WTC11 (cell line): Measurements from ENCODE around the gene ZNF397. TPM values are rescaled to one million over a fixed set of nuclear protein-coding genes. Genes with fewer than 3 reads are reported as not detected.

Experiments
- ATAC-seq: fragments of 200-7000 bp; cut with Tn5 transposase; 2 replicates; pipeline ENCODE4 v1.10.0; 2021; ENCODE audit warnings: mild to moderate bottlenecking, moderate library complexity
- CTCF ChIA-PET: fragments of 300-600 bp; sonication (Branson Sonifier 250); formaldehyde crosslinking; loops from one replicate; lab custom pipeline; 2021; ENCODE audit warnings: antibody characterized with exemption; lab: Charles Lee
- POLR2A ChIA-PET: fragments of 350-600 bp; sonication (Branson Sonifier 250); formaldehyde crosslinking; loops from one replicate; lab custom pipeline; 2021; ENCODE audit warnings: antibody characterized with exemption; lab: Charles Lee
- DNase-seq: peaks from one replicate; pipeline ENCODE4 v3.0.0; 2021; ENCODE audit warnings: low spot score
- H3K27ac Mint-ChIP-seq: 2 replicates; pipeline ENCODE4 v1.8.0; 2021; ENCODE audit warnings: mixed read lengths
- H3K27me3 Mint-ChIP-seq: 2 replicates; pipeline ENCODE4 v1.8.0; 2021; ENCODE audit warnings: low read depth, mild to moderate bottlenecking, moderate library complexity, mixed read lengths
- H3K36me3 Mint-ChIP-seq: 2 replicates; pipeline ENCODE4 v1.8.0; 2021; ENCODE audit warnings: mixed read lengths
- H3K4me1 Mint-ChIP-seq: 2 replicates; pipeline ENCODE4 v1.8.0; 2022; ENCODE audit warnings: mixed read lengths
- H3K4me3 Mint-ChIP-seq: 2 replicates; pipeline ENCODE4 v1.8.0; 2021; ENCODE audit warnings: mild to moderate bottlenecking, moderate library complexity, mixed read lengths
- H3K9me3 Mint-ChIP-seq: 2 replicates; pipeline ENCODE4 v1.8.0; 2021; ENCODE audit warnings: mixed read lengths
- AFF4 ChIP-seq: sonication (generic); formaldehyde crosslinking; IDR thresholded peaks from 2 replicates; pipeline ENCODE4 v1.8.1; 2023; ENCODE audit warnings: mild to moderate bottlenecking, missing genetic modification reagents, borderline replicate concordance
- CREB1 ChIP-seq: sonication (generic); formaldehyde crosslinking; IDR thresholded peaks from 2 replicates; pipeline ENCODE4 v1.8.0; 2023; ENCODE audit warnings: mild to moderate bottlenecking, missing genetic modification reagents
- E2F4 ChIP-seq: sonication (generic); formaldehyde crosslinking; IDR thresholded peaks from 2 replicates; pipeline ENCODE4 v1.8.1; 2022; ENCODE audit warnings: low read depth, mild to moderate bottlenecking, moderate library complexity, missing genetic modification reagents, borderline replicate concordance
- ELF4 ChIP-seq: sonication (generic); formaldehyde crosslinking; IDR thresholded peaks from 2 replicates; pipeline ENCODE4 v1.8.1; 2022; ENCODE audit warnings: low read depth, mild to moderate bottlenecking, moderate library complexity, missing genetic modification reagents
- ERG ChIP-seq: fragments of 250-450 bp; sonication (Bioruptor Pico); IDR thresholded peaks from 2 replicates; pipeline ENCODE4 v1.8.0; 2021; ENCODE audit warnings: mild to moderate bottlenecking
- GABPB1 ChIP-seq: sonication (generic); formaldehyde crosslinking; IDR thresholded peaks from 2 replicates; pipeline ENCODE4 v1.8.1; 2023; ENCODE audit warnings: mild to moderate bottlenecking, missing genetic modification reagents
- GTF2I ChIP-seq: fragments of 250-450 bp; sonication (Bioruptor Pico); conservative IDR thresholded peaks from 2 replicates; pipeline ENCODE4 v1.4.0; 2021; ENCODE audit warnings: mild to moderate bottlenecking
- IRF1 ChIP-seq: sonication (generic); formaldehyde crosslinking; IDR thresholded peaks from 2 replicates; pipeline ENCODE4 v1.8.0; 2023; ENCODE audit warnings: missing genetic modification reagents
- PREB ChIP-seq: sonication (generic); formaldehyde crosslinking; IDR thresholded peaks from 2 replicates; pipeline ENCODE4 v1.8.1; 2022; ENCODE audit warnings: mild to moderate bottlenecking, missing genetic modification reagents, moderate library complexity, borderline replicate concordance
- PRRX2 ChIP-seq: fragments of 250-450 bp; sonication (Bioruptor Pico); IDR thresholded peaks from 2 replicates; pipeline ENCODE4 v1.8.0; 2021; ENCODE audit warnings: mild to moderate bottlenecking
- SMAD3 ChIP-seq: sonication (generic); formaldehyde crosslinking; IDR thresholded peaks from 2 replicates; pipeline ENCODE4 v1.8.0; 2022; ENCODE audit warnings: missing genetic modification reagents, mild to moderate bottlenecking, borderline replicate concordance
- TEAD1 ChIP-seq: sonication (generic); formaldehyde crosslinking; IDR thresholded peaks from 2 replicates; pipeline ENCODE4 v1.8.0; 2022; ENCODE audit warnings: mild to moderate bottlenecking, missing genetic modification reagents
- TP53 ChIP-seq: sonication (generic); formaldehyde crosslinking; IDR thresholded peaks from 2 replicates; pipeline ENCODE4 v1.8.1; 2023; ENCODE audit warnings: mild to moderate bottlenecking, missing genetic modification reagents
- ZNF121 ChIP-seq: sonication (generic); formaldehyde crosslinking; IDR thresholded peaks from 2 replicates; pipeline ENCODE4 v1.8.0; 2023; ENCODE audit warnings: missing genetic modification reagents
- ZNF232 ChIP-seq: sonication (generic); formaldehyde crosslinking; IDR thresholded peaks from 2 replicates; pipeline ENCODE4 v1.8.0; 2022; ENCODE audit warnings: mild to moderate bottlenecking, missing genetic modification reagents
- ZNF263 ChIP-seq: sonication (generic); formaldehyde crosslinking; IDR thresholded peaks from 2 replicates; pipeline ENCODE4 v1.8.1; 2022; ENCODE audit warnings: low read depth, mild to moderate bottlenecking, moderate library complexity, missing genetic modification reagents
- ZNF396 ChIP-seq: fragments of 250-450 bp; sonication (Bioruptor Pico); IDR thresholded peaks from 2 replicates; pipeline ENCODE4 v1.8.0; 2021; ENCODE audit warnings: mild to moderate bottlenecking, moderate library complexity, borderline replicate concordance
- ZNF416 ChIP-seq: fragments of 250-450 bp; sonication (Bioruptor Pico); IDR thresholded peaks from 2 replicates; pipeline ENCODE4 v1.9.0; 2021; ENCODE audit warnings: mild to moderate bottlenecking, inconsistent platforms
- ZNF423 ChIP-seq: fragments of 250-450 bp; sonication (Bioruptor Pico); IDR thresholded peaks from 2 replicates; pipeline ENCODE4 v2.1.2; 2022; ENCODE audit warnings: mild to moderate bottlenecking, moderate library complexity
- ZNF425 ChIP-seq: fragments of 250-450 bp; sonication (Bioruptor Pico); conservative IDR thresholded peaks from 2 replicates; pipeline ENCODE4 v1.9.0; 2021; ENCODE audit warnings: mild to moderate bottlenecking
- ZNF512 ChIP-seq: sonication (generic); formaldehyde crosslinking; IDR thresholded peaks from 2 replicates; pipeline ENCODE4 v1.8.1; 2022; ENCODE audit warnings: missing genetic modification reagents, borderline replicate concordance
- total RNA-seq: library from RNA; stranded (reverse); gene quantifications from 3 replicates; pipeline ENCODE4 v1.2.3, GENCODE V29; 2021

The ZNF397 gene
- total RNA-seq, 1 experiment from 2014 or later, result 44.0 TPM

- H3K27ac Mint-ChIP-seq, result no peak overlapping the region
- H3K9me3 Mint-ChIP-seq, result peaks cover 19% of the 10 kb centered on the region
- ATAC-seq, result no peak
- H3K36me3 Mint-ChIP-seq, result peaks cover 54% of the 10 kb centered on the region
- ChIA-PET CTCF (no interaction called here), POLR2A (no interaction called here)
- H3K4me1 Mint-ChIP-seq, result no peaks in the 10 kb centered on the region
- no peak for DNase-seq
- H3K4me3 Mint-ChIP-seq, result no peak overlapping the region
- TF ChIP-seq PREB (CRISPR knock-in tag), result no peak
- no peak for TF ChIP-seq TEAD1 (CRISPR knock-in tag)
- no peak for TF ChIP-seq E2F4 (CRISPR knock-in tag)
- TF ChIP-seq PRRX2 (CRISPR knock-in tag), result no peak
- no peak for TF ChIP-seq ZNF263 (CRISPR knock-in tag)
- TF ChIP-seq ZNF425 (CRISPR knock-in tag), result no peak
- no peak for TF ChIP-seq SMAD3 (CRISPR knock-in tag)
- no peaks in the 10 kb centered on the region for H3K27me3 Mint-ChIP-seq
These were observed 11.6 kb downstream of the ZNF397 start for GRCh38 chr18:35252466-35252865.

- H3K36me3 Mint-ChIP-seq, result peaks cover 48% of the 10 kb centered on the region
- no peaks in the 10 kb centered on the region for H3K4me1 Mint-ChIP-seq
- no peak overlapping the region for H3K4me3 Mint-ChIP-seq
- DNase-seq (no peak), ATAC-seq (no peak)
- H3K9me3 Mint-ChIP-seq, result peaks cover 19% of the 10 kb centered on the region
- H3K27ac Mint-ChIP-seq, result no peak overlapping the region
- no peaks in the 10 kb centered on the region for H3K27me3 Mint-ChIP-seq
- ChIA-PET POLR2A (no interaction called here), CTCF (no interaction called here)
- TF ChIP-seq TP53 (no peak), CREB1 (CRISPR knock-in tag) (no peak), GABPB1 (no peak), ZNF263 (CRISPR knock-in tag) (no peak), GTF2I (no peak), ZNF416 (CRISPR knock-in tag) (no peak), E2F4 (CRISPR knock-in tag) (no peak), ZNF423 (CRISPR knock-in tag) (no peak), IRF1 (CRISPR knock-in tag) (no peak), ZNF232 (CRISPR knock-in tag) (no peak), AFF4 (no peak), ZNF512 (CRISPR knock-in tag) (no peak), ELF4 (CRISPR knock-in tag) (no peak), ERG (no peak), TEAD1 (CRISPR knock-in tag) (no peak), ZNF121 (CRISPR knock-in tag) (no peak), ZNF396 (no peak)
These were observed 12.9 kb downstream of the ZNF397 start for GRCh38 chr18:35253655-35254287.
